ENCODE measurements around the gene UCK2. TPM values are rescaled to one million over a fixed set of nuclear protein-coding genes. Genes with fewer than 3 reads are reported as not detected.

The UCK2 gene
- total and polyA plus RNA-seq, 9 of the 15 experiments (the other 6 are each of a cell fraction or from before 2014, with no cell fraction given): 71.6 to 145 (median 95.8) TPM

GRCh38 chr1:165828669-165829329 is 1.4 kb downstream of the UCK2 start (continued):
- TF ChIP-seq HDAC6 (IDR thresholded peaks at IDR 0.05; ENCODE audit: low read depth, low read length): no peak
- TF ChIP-seq DPF2 (IDR thresholded peaks at IDR 0.05): no peak
- TF ChIP-seq ATF7 (IDR thresholded peaks at IDR 0.05): no peak; the same call in 1 of the 2 replicates
- peak in 1 of 2 experiments; percentile 62; a peak in 2 of 4 replicates for TF ChIP-seq MAZ (CRISPR knock-in tag; conservative IDR thresholded peaks at IDR 0.05 in 1 of 2, IDR thresholded peaks at IDR 0.05 in 1 of 2)
- no peak for TF ChIP-seq THRA (IDR thresholded peaks at IDR 0.05)
- no peak for TF ChIP-seq ZNF140 (CRISPR knock-in tag; IDR thresholded peaks at IDR 0.05)
- no peak for TF ChIP-seq HEY1 (CRISPR knock-in tag; IDR thresholded peaks at IDR 0.05; ENCODE audit: borderline replicate concordance)
- no peak for TF ChIP-seq ZBTB43 (CRISPR knock-in tag; IDR thresholded peaks at IDR 0.05)
- no peak for TF ChIP-seq CCNT2 (IDR thresholded peaks at IDR 0.05; ENCODE audit: borderline replicate concordance, extremely low read depth, insufficient read length, low read depth, low read length)
- TF ChIP-seq HES1 (IDR thresholded peaks at IDR 0.05; ENCODE audit: low read depth): no peak
- TF ChIP-seq SIN3A (IDR thresholded peaks at IDR 0.05; ENCODE audit: borderline replicate concordance in 2 of 2, control insufficient read depth in 1 of 2, low read depth in 2 of 2, low read length in 2 of 2): no peak; a peak in 1 of 4 replicates
- TF ChIP-seq LEF1 (IDR thresholded peaks at IDR 0.05): no peak
- TF ChIP-seq ZNF354B (CRISPR knock-in tag; IDR thresholded peaks at IDR 0.05): no peak
- no peak for TF ChIP-seq VEZF1 (CRISPR knock-in tag; IDR thresholded peaks at IDR 0.05)
- peak; percentile 68; the same call in 1 of the 2 replicates for TF ChIP-seq ZBTB17 (CRISPR knock-in tag; IDR thresholded peaks at IDR 0.05)
- no peak for TF ChIP-seq CCAR2 (IDR thresholded peaks at IDR 0.05; ENCODE audit: low read depth, low read length)
- TF ChIP-seq CREM (IDR thresholded peaks at IDR 0.05; ENCODE audit: low read depth): peak; percentile 53; the same call in 1 of the 2 replicates
- no peak for TF ChIP-seq SMAD2 (IDR thresholded peaks at IDR 0.05; ENCODE audit: low read depth, low read length)
- TF ChIP-seq USF1 (CRISPR knock-in tag; IDR thresholded peaks at IDR 0.05): no peak
- TF ChIP-seq C11orf30 (IDR thresholded peaks at IDR 0.05; ENCODE audit: low read depth): no peak
- TF ChIP-seq TAL1 (IDR thresholded peaks at IDR 0.05): no peak
- no peak for TF ChIP-seq NCOA2 (IDR thresholded peaks at IDR 0.05; ENCODE audit: partially characterized antibody in 2 of 2)
- TF ChIP-seq ESRRA (IDR thresholded peaks at IDR 0.05; ENCODE audit: borderline replicate concordance, low read depth): no peak
- no peak for TF ChIP-seq RFX5 (IDR thresholded peaks at IDR 0.05; ENCODE audit: low read depth, low read length)

All from K562 (cell line).